SK-N-SH treated with all-trans-retinoic acid at 6 μM for 48 hours (cell line): ENCODE measurements around the gene STPG3.
A peak's percentile ranks its signal among the peaks of the same experiment; 100 is the strongest.

Experiments used
- ATAC-seq: fragments of 200-7000 bp; cut with Tn5 transposase; 3 replicates; pipeline ENCODE4 v1.9.1; 2020; ENCODE audit warnings: mild to moderate bottlenecking, moderate library complexity
- BACH2 ChIP-seq: fragments of 250-450 bp; sonication (Bioruptor Pico); IDR thresholded peaks from 2 replicates; pipeline ENCODE4 v1.9.0; 2021; ENCODE audit warnings: mild to moderate bottlenecking, borderline replicate concordance
- CREB5 ChIP-seq: fragments of 250-450 bp; sonication (Bioruptor Pico); IDR thresholded peaks from 2 replicates; pipeline ENCODE4 v1.5.1; 2020; ENCODE audit warnings: low read depth, mild to moderate bottlenecking, moderate library complexity
- ESRRG ChIP-seq: fragments of 250-450 bp; sonication (Bioruptor Pico); IDR thresholded peaks from 2 replicates; pipeline ENCODE4 v1.6.1; 2021; ENCODE audit warnings: mild to moderate bottlenecking
- GLIS3 ChIP-seq: fragments of 250-450 bp; sonication (Bioruptor Pico); IDR thresholded peaks from 2 replicates; pipeline ENCODE4 v1.5.0; 2020; ENCODE audit warnings: mild to moderate bottlenecking, moderate library complexity
- PATZ1 ChIP-seq: fragments of 250-450 bp; sonication (Bioruptor Pico); IDR thresholded peaks from 2 replicates; pipeline ENCODE4 v1.8.0; 2020; ENCODE audit warnings: mild to moderate bottlenecking, moderate library complexity, borderline replicate concordance
- TCF4 ChIP-seq: fragments of 250-450 bp; sonication (Bioruptor Pico); IDR thresholded peaks from 2 replicates; pipeline ENCODE4 v1.8.0; 2021; ENCODE audit warnings: mild to moderate bottlenecking, moderate library complexity, borderline replicate concordance
- TOX ChIP-seq: fragments of 250-450 bp; sonication (Bioruptor Pico); IDR thresholded peaks from 2 replicates; pipeline ENCODE4 v1.8.0; 2021; ENCODE audit warnings: mild to moderate bottlenecking, moderate library complexity, borderline replicate concordance
- ZC3H10 ChIP-seq: fragments of 250-450 bp; sonication (Bioruptor Pico); IDR thresholded peaks from 2 replicates; pipeline ENCODE4 v1.5.1; 2021; ENCODE audit warnings: mild to moderate bottlenecking, moderate library complexity
- ZFP30 ChIP-seq: fragments of 450-650 bp; formaldehyde crosslinking; IDR thresholded peaks from 2 replicates; pipeline ENCODE4 v1.5.0; 2022; ENCODE audit warnings: mild to moderate bottlenecking, moderate library complexity
- ZNF8 ChIP-seq: fragments of 450-650 bp; formaldehyde crosslinking; IDR thresholded peaks from 2 replicates; pipeline ENCODE4 v1.5.0; 2020; ENCODE audit warnings: mild to moderate bottlenecking, moderate library complexity
- TF ChIP-seq, protein P1 (sequence below): fragments of 250-450 bp; sonication (Bioruptor Pico); IDR thresholded peaks from 2 replicates; pipeline ENCODE4 v1.5.1; 2021; ENCODE audit warnings: mild to moderate bottlenecking, moderate library complexity
- TF ChIP-seq, protein P2 (sequence below): fragments of 250-450 bp; sonication (Bioruptor Pico); IDR thresholded peaks from 2 replicates; pipeline ENCODE4 v1.8.0; 2021; ENCODE audit warnings: low read depth, mild to moderate bottlenecking, moderate library complexity, borderline replicate concordance

Gene STPG3

GRCh38 chr9:137221095-137221505 lies 30.0 kb upstream of the STPG3 start (continued):
- TF ChIP-seq, protein P1, sequence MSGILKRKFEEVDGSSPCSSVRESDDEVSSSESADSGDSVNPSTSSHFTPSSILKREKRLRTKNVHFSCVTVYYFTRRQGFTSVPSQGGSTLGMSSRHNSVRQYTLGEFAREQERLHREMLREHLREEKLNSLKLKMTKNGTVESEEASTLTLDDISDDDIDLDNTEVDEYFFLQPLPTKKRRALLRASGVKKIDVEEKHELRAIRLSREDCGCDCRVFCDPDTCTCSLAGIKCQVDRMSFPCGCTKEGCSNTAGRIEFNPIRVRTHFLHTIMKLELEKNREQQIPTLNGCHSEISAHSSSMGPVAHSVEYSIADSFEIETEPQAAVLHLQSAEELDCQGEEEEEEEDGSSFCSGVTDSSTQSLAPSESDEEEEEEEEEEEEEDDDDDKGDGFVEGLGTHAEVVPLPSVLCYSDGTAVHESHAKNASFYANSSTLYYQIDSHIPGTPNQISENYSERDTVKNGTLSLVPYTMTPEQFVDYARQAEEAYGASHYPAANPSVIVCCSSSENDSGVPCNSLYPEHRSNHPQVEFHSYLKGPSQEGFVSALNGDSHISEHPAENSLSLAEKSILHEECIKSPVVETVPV (CRISPR knock-in tag) = no peak
- TF ChIP-seq ZNF8 = no peak
- TF ChIP-seq, all 23 proteins: peak for 0

DNA sequence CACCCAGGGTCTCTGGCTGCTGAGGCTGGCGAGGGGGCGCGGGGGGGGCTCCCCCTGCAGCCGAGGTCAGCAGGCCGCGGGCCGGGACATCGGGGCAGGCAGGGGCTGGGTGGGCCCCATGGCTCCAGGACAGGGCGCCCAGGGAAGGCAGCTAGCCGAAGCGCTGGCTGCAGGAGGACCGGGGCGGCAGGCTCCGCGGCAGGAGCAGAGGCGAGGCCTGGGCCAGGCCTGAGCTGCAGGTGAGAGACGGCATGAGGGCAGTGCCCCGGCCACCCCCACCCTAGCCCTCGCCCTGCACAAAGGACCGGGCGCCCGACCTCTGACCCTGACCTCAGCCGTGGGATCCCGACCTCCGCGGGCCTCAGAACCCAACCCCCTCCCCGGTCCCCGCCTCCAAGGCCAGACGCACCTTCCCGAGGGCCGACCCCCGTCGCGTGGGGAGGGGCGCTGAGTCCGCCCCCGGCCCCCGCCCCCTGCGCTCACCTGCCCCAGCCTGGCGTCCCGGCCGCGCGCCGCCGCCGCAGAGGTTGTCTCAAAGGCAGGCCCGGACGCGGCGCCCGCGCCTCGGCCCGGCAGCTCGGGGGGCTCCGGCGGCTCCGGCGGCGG lies 29.5 kb upstream of the STPG3 start:
- TF ChIP-seq TOX = no peak
- TF ChIP-seq GLIS3 (CRISPR knock-in tag) = no peak
- no peak for TF ChIP-seq ZC3H10 (CRISPR knock-in tag)
- no peak for TF ChIP-seq ESRRG (CRISPR knock-in tag)
- TF ChIP-seq ZFP30 = no peak
- no peak for TF ChIP-seq ZNF8
- no peak for TF ChIP-seq CREB5
- no peak for TF ChIP-seq PATZ1 (CRISPR knock-in tag)
- TF ChIP-seq BACH2 (CRISPR knock-in tag) = no peak
- TF ChIP-seq, protein P2, sequence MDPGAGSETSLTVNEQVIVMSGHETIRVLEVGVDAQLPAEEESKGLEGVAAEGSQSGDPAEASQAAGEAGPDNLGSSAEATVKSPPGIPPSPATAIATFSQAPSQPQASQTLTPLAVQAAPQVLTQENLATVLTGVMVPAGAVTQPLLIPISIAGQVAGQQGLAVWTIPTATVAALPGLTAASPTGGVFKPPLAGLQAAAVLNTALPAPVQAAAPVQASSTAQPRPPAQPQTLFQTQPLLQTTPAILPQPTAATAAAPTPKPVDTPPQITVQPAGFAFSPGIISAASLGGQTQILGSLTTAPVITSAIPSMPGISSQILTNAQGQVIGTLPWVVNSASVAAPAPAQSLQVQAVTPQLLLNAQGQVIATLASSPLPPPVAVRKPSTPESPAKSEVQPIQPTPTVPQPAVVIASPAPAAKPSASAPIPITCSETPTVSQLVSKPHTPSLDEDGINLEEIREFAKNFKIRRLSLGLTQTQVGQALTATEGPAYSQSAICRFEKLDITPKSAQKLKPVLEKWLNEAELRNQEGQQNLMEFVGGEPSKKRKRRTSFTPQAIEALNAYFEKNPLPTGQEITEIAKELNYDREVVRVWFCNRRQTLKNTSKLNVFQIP (CRISPR knock-in tag) = no peak
- TF ChIP-seq, all 23 proteins: peak for 0
- ATAC-seq = no peak

DNA sequence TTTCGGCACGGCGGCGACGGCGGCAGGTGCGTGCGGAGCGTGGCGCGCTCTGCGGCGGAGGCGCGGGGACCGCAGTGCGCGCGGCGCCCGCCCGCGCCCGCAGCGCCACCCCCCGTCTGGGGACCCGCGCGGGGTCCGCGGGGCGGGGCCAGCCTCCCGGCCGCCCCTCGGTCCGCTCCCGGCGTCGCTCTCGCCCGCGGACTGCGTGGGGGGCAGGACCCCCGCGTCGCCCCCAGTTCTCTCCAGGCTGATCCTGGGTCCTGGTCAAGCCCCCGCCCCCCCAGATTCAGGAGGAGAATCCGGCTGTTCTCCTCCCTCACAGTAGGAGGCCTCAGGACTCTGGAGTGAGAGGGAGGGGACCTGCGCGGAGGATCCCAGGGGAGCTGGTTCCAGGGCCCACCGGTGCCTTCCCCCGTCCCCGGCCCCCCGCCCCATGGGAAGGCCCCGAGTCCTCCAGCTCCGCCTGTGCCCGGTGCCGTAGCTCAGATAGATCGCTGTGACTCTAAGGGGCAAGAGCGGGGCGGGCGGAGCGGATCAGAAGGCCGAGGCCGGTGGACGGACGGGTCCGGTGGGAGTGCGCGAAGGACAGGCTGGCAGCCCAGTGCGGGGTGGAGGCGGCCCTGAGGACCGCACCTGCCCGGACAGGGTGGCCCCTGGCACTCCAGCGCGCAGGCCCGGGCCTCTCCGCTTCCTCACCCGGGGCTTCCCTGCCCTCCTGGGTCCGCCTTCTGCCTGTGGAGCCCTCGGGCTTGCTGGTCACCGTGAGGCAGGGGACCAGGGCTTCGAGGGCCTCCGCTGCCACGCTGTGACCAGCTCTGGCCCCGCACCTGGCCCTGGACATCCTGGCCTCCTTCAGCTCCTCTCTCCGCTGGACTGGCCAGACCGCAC lies 28.7 kb upstream of the STPG3 start, which contains the start of gene RNF208:
Gene RNF208 (minus strand): TSS at position 51 of the 888 bp plus-strand sequence. CDS start 1,028 bp downstream, outside the sequence.
- TF ChIP-seq PATZ1 (CRISPR knock-in tag) = no peak
- no peak for TF ChIP-seq TCF4
- TF ChIP-seq, all 23 proteins: peak for 0
- peak; percentile 7 for ATAC-seq

DNA sequence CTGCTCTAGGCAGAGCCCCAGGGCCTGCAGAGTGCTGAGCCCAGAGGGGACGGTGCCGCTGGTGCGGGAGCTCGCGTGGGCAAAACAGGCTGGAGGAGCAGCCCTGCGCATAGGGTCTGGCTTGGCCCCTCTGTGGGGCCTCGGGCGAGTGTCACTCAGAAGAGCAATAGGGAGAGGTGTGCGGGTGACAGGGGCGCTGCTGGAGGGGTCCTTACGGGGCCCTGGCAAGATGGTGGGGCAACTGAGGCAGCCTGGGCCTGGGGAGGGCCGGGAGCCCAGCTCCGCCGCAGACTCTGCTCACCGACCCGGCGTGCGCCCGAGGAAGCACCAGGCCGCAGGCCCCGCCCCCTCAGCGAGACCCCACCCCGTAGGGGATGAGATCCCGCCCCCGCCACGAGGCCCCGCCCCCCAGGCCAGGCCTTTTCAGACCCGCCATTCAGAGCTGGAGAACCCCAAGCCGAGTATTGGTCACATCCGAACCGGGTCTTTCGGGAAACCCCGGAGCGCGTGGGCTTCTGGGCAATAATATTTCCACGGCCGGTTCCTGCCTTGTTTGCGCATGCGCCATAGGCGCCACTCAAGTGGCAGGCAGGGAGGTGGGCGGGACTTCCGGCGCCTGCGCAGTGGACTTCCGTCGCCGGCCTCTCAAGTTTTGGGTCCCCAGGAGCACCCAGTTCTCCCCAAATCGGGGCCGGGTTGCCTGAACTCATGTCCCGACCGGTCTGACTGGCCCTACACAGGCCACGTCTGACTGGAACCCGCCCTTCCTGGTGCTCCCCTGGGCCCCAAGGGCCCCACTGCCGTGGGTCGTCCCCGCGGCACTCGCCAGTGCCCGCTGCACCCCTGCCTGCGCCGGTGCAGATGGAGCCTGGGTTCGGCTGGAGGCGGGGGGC lies 27.8 kb upstream of the STPG3 start:
- TF ChIP-seq GLIS3 (CRISPR knock-in tag) (0 out of 2 replicates have a peak, but pooled peaks have one; percentile 19), TCF4 (no peak), ZNF8 (no peak), PATZ1 (CRISPR knock-in tag) (no peak), TOX (no peak)
- ATAC-seq = peak; percentile 78
